Tibial artery (tissue), 4 donors: ENCODE measurements around the gene DLG2.

Experiments
- DNase-seq, 2 donors: peaks; one replicate each; pipeline ENCODE4 v3.0.0-alpha.2; 2019
- H3K27ac ChIP-seq, 2 donors: fragments of 200-600 bp; sonication (generic) in 1 of 2; 1 replicate in 1 of 2; 2 replicates in 1 of 2; pipeline ENCODE4 v1.5.1; 2018 to 2019; ENCODE audit warnings: mild to moderate bottlenecking in 1 of 2
- H3K27me3 ChIP-seq, 2 donors: fragments of 200-600 bp; sonication (generic) in 1 of 2; one replicate each; pipeline versions ENCODE4 v1.5.1 to v1.6.0; 2016 to 2019
- H3K36me3 ChIP-seq, 3 donors: fragments of 200-600 bp; sonication (generic) in 2 of 3; one replicate each; pipeline ENCODE4 v1.5.1; 2016 to 2019; ENCODE audit warnings: mild to moderate bottlenecking in 2 of 3
- H3K4me1 ChIP-seq, 4 donors: fragments of 200-600 bp; sonication (generic) in 2 of 4; 1 replicate in 3 of 4; 2 replicates in 1 of 4; pipeline ENCODE4 v1.5.1; 2016 to 2019
- H3K4me3 ChIP-seq, 2 donors: fragments of 200-600 bp; sonication (generic) in 1 of 2; 1 replicate in 1 of 2; 2 replicates in 1 of 2; pipeline ENCODE4 v1.5.1; 2018 to 2019; ENCODE audit warnings: mild to moderate bottlenecking in 2 of 2
- H3K9me3 ChIP-seq, 3 donors: fragments of 200-600 bp; sonication (generic) in 1 of 3; one replicate each; pipeline ENCODE4 v1.5.1; 2016 to 2019
- CTCF ChIP-seq, 2 experiments: fragments of 200-600 bp in 1 of 2; fragments of 450-650 bp in 1 of 2; IDR thresholded peaks; one replicate each; pipeline ENCODE4 v1.5.1; 2017 to 2019; ENCODE audit warnings: antibody characterized with exemption in 2 of 2, mild to moderate bottlenecking in 1 of 2, moderate library complexity in 1 of 2
- intact Hi-C: fragments of 100-400 bp; cut with DNase I; formaldehyde crosslinking; loops from one replicate; pipeline ENCODE4 v1.15.0; 2023; ENCODE audit warnings: low total_unique reads

DLG2 gene

DNA sequence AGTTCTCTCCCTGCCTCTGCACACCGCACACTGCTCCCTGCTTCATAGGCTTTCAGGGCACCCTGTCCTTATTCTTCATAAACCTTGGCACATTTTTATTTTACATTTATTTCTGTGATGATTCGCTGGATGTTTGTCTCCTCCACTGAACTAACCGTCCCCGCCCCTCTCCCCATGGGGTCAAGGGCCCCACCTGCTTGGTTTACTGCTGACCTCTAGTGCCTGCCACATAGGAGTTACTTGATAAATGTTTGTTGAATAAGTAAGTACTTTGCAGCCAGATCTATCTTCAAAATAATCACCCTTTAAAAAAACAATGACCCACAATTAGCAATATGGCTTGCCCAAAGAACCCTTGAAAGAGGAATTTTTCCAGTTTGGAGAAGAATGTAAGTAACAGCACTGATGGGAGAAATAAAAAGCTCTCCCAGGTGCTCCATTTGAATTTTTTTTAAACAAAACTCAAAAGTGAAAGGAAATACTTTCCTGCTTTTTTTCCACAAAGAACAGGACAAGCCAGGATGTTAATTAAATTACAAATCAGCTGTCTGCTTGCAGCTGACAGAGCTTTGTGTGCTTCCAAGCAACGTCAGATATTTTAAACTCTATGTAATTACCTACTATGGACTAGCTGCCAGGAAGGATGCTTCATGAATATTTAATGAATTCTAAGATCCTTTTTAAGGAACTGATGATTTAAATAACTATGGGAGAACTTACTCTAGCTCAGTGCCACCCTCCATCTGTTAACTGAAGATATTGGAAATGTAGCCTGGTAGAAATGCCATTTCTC lies 1083.6 kb downstream of the DLG2 start:
- Histone ChIP-seq H3K9me3 (no peaks in the 10 kb centered on the region), H3K36me3 (no peaks in the 10 kb centered on the region), H3K4me3 (no peak overlapping the region), H3K27me3 (no peaks in the 10 kb centered on the region), H3K27ac (no peak overlapping the region), H3K4me1 (peaks cover 0 to 3% (median 0%) of the 10 kb centered on the region in 4 donors)
- no peak for DNase-seq
- intact Hi-C loops = no loop called here
- TF ChIP-seq CTCF (IDR thresholded peaks at IDR 0.05) = no peak

DNA sequence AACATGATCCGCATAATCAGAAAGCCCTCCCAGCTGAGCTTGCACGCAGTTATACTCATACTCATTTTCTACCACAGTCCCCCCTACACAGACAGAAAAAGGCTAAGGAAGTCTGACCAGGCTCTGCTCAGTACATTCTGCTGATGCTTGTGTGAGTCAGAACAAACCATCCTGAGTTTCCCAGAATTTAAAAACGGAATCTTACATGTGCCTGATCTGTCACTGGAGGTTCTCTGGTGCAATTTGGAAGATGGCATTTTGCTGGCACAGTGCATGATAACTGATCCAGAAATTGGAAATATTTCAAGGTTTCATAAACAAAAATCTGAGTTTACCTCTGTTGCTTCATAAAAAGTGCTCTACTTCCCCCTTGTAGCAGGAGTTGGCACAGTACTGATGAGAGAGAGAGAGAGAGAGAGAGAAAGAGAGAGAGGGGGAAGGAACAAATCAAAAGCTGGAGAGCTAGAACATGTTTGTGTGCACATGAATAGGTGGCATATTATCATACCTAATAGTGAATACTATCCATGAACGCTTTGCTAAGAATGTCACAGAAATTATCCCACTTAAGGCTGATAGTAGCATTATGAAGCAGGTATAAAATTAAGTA lies 1085.3 kb downstream of the DLG2 start:
- H3K36me3 ChIP-seq = no peaks in the 10 kb centered on the region
- no peaks in the 10 kb centered on the region for H3K9me3 ChIP-seq
- no peak for TF ChIP-seq CTCF (IDR thresholded peaks at IDR 0.05)
- no peak overlapping the region for H3K27ac ChIP-seq
- DNase-seq = no peak
- peaks cover 0 to 3% (median 0%) of the 10 kb centered on the region in 4 donors for H3K4me1 ChIP-seq
- no peaks in the 10 kb centered on the region for H3K27me3 ChIP-seq
- H3K4me3 ChIP-seq = no peak overlapping the region
- intact Hi-C loops = no loop called here

- no peak for DNase-seq
- no peaks in the 10 kb centered on the region for H3K36me3 ChIP-seq
- no peak for TF ChIP-seq CTCF (IDR thresholded peaks at IDR 0.05)
- no peaks in the 10 kb centered on the region for H3K27me3 ChIP-seq
- H3K4me1 ChIP-seq = no peaks in the 10 kb centered on the region
- H3K4me3 ChIP-seq = no peak overlapping the region
- no peaks in the 10 kb centered on the region for H3K9me3 ChIP-seq
- no peak overlapping the region for H3K27ac ChIP-seq
- intact Hi-C loops = no loop called here
These were observed 1090.7 kb downstream of the DLG2 start for GRCh38 chr11:84536456-84536855.

GRCh38 chr11:84532364-84532763 lies 1094.8 kb downstream of the DLG2 start:
- no peak for TF ChIP-seq CTCF (IDR thresholded peaks at IDR 0.05)
- intact Hi-C loops = no loop called here
- no peak overlapping the region for H3K4me3 ChIP-seq

GRCh38 chr11:84526250-84526649 lies 1100.9 kb downstream of the DLG2 start:
- Histone ChIP-seq H3K27ac (no peak overlapping the region), H3K4me1 (peaks cover 0 to 20% (median 0%) of the 10 kb centered on the region in 4 donors), H3K4me3 (no peak overlapping the region), H3K9me3 (no peaks in the 10 kb centered on the region), H3K36me3 (no peaks in the 10 kb centered on the region), H3K27me3 (no peaks in the 10 kb centered on the region)
- TF ChIP-seq CTCF (IDR thresholded peaks at IDR 0.05) = no peak
- intact Hi-C loops = loop anchor here (10.0 kb wide), 2 partner anchors 131 to 691 kb away; no protein-coding TSS in a partner anchor
- DNase-seq = no peak

More at GRCh38 chr11:84532364-84532763, 1094.8 kb downstream of the DLG2 start:
- Histone ChIP-seq H3K9me3 (no peaks in the 10 kb centered on the region), H3K36me3 (no peaks in the 10 kb centered on the region), H3K4me1 (no peaks in the 10 kb centered on the region), H3K27me3 (no peaks in the 10 kb centered on the region), H3K27ac (no peak overlapping the region)
- DNase-seq = no peak
